Body of pancreas (tissue), 4 donors: ENCODE data around the gene NBEA.
"Not testable (repeated sequence)": the region's sequence is repeated elsewhere in the genome, so short reads cannot be mapped to it uniquely, and the experiment has no call there.

ENCODE experiments used
- CTCF ChIP-seq, 7 experiments: fragments of 450-650 bp in 4 of 7; fragments of 200-600 bp in 3 of 7; sonication (generic) in 3 of 7; IDR thresholded peaks; one replicate each; pipeline ENCODE4 v1.5.1; 2016 to 2019; ENCODE audit warnings: antibody characterized with exemption in 7 of 7
- POLR2A ChIP-seq, 3 donors: fragments of 450-650 bp; IDR thresholded peaks; one replicate each; pipeline ENCODE4 v1.6.1; 2016; ENCODE audit warnings: antibody characterized with exemption in 3 of 3, mild to moderate bottlenecking in 2 of 3

GRCh38 chr13:34969539-34969938 is 27.5 kb downstream of the NBEA start:
- not testable (repeated sequence) for TF ChIP-seq CTCF, POLR2A (IDR thresholded peaks at IDR 0.05)
